Measurements from ENCODE around the gene ANXA2R.
"Not testable (repeated sequence)": the region's sequence is repeated elsewhere in the genome, so short reads cannot be mapped to it uniquely, and the experiment has no call there.

Gene ANXA2R

GRCh38 chr5:43033841-43034590 is 6.1 kb downstream of the ANXA2R start:
- no peak for DNase-seq

- no peak for DNase-seq
Measured at GRCh38 chr5:43027054-43027785, 12.9 kb downstream of the ANXA2R start.

- not testable (repeated sequence) for DNase-seq
Measured at GRCh38 chr5:43025184-43025950, 14.8 kb downstream of the ANXA2R start.

- no peak for DNase-seq
Measured at GRCh38 chr5:43024217-43024616, 15.9 kb downstream of the ANXA2R start.

GRCh38 chr5:43021151-43021550 is 19.0 kb downstream of the ANXA2R start:
- no peak for DNase-seq

GRCh38 chr5:43020399-43020746 is 19.7 kb downstream of the ANXA2R start:
- DNase-seq: peak; percentile 64 to 65

- peak; percentile 79 to 83 for DNase-seq
Measured at GRCh38 chr5:43019614-43020398, 20.3 kb downstream of the ANXA2R start.

GRCh38 chr5:43019291-43019613 is 20.9 kb downstream of the ANXA2R start:
- DNase-seq: no peak

GRCh38 chr5:43017428-43017815 is 22.7 kb downstream of the ANXA2R start:
- DNase-seq: peak; percentile 59 to 63

GRCh38 chr5:43016217-43016779 is 23.8 kb downstream of the ANXA2R start:
- DNase-seq: no peak

- DNase-seq: no peak
Measured at GRCh38 chr5:43014522-43014921, 25.6 kb downstream of the ANXA2R start.

- no peak for DNase-seq
Measured at GRCh38 chr5:43010935-43011315, 29.2 kb downstream of the ANXA2R start.

- DNase-seq: peak; percentile 94 to 95
Measured at GRCh38 chr5:43008363-43009153, 31.6 kb downstream of the ANXA2R start.

- DNase-seq: peak; percentile 85 to 87
Measured at GRCh38 chr5:43007911-43008362, 32.2 kb downstream of the ANXA2R start.

GRCh38 chr5:43007246-43007910 is 32.7 kb downstream of the ANXA2R start:
- peak; percentile 84 to 85 for DNase-seq

- DNase-seq: no peak
Measured at GRCh38 chr5:43006424-43007202, 33.5 kb downstream of the ANXA2R start.

- DNase-seq: no peak
Measured at GRCh38 chr5:43005031-43005430, 35.1 kb downstream of the ANXA2R start.

- no peak for DNase-seq
Measured at GRCh38 chr5:43001748-43002147, 38.4 kb downstream of the ANXA2R start.

- no peak for DNase-seq
Measured at GRCh38 chr5:43000914-43001313, 39.2 kb downstream of the ANXA2R start.

GRCh38 chr5:43000111-43000840 is 39.8 kb downstream of the ANXA2R start:
- no peak for DNase-seq

All from activated T-cell treated with anti-CD3 and anti-CD28 coated beads, Interleukin-2, amount 50 U/mL, for 48 hours (primary cell).